Stimulated activated CD8-positive, alpha-beta memory T cell treated with anti-CD3 and anti-CD28 coated beads, Interleukin-7, amount 100 ng/mL, for 4 hours (primary cell): Measurements from ENCODE around the gene SOX8.

ENCODE experiments used
- DNase-seq, 2 donors: peaks; one replicate each; pipeline ENCODE4 v3.0.0-alpha.2; 2020; ENCODE audit warnings: low read depth in 2 of 2

Gene SOX8

DNA sequence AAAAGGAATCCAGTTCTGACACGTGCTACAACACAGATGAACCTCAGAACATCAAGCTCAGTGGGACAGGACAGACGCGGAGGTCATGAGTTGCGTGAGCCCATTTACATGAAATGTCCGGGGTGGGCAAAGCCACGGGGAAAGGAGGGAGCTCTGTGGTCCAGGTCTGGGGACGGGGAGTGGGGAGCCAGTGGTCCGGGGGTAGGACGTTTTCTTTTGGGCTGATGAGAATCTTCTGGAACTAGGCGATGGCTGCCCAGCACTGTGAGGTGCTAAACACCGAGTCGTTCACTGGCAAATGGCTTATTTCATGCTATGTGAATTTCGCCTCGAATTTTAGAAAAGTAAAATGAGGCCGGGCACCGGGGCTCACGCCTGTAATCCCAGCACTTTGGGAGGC, 8.2 kb upstream of the SOX8 start:
- DNase-seq: no peak

DNA sequence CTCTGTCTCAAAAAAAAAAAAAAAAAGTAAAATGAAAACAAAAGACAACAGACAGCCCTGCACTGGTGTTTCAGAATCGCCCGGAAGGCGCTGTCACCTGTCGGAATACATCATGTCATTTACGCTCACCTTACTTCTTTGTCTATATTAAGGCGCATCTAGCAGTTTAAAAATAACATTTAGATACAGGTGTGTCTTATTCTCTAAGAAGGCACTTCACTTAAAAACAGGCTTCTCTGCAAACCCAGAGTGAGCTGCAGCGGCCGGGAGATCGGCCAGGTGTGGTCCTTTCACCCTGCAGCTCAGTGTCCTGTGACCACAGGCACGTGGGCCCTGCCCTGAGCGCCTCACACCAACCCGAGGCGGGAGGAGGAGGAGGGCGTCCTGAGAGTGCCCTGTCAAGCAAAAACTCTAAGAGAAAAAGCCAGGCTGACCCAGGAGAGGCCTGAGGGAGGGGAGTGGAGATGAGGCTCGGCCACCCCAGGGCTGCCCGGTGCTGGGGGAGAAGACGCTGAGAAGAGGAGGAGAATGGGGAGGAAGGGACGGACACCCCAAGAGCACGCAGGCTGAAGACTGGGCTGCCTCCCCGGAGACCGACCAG, 7.5 kb upstream of the SOX8 start:
- no peak for DNase-seq

DNA sequence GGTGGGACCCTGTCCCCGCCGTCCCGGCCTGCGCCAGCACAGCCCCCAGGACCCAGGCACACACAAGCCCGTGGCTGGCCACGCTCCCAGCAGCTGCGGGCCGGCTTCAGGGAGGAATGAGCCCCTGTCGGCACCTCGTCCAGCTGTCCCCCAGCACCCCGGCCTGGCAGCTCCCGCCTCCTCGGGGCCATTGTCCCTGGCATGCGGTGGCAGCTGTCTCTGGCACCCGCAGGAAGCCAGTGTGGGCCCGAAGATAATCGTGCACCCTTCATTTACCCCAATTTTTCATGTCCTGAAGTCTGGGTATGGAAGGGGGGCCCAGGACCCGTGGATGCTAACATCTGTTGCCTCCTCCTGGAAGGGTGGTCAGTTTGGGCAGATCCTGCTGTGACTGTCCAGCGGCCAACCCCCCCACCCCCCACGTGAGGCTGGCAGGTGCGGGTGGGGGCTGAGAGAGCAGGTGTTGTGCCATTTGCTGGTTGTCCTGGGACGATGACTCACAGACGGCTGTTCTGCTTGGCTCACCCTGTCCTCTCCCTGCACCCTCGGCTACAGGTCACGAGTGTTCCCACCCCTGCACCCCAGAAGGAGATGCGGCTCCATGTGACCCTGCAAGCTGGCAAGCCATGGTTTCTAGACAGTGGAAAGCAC, 6.8 kb upstream of the SOX8 start:
- DNase-seq: no peak

DNA sequence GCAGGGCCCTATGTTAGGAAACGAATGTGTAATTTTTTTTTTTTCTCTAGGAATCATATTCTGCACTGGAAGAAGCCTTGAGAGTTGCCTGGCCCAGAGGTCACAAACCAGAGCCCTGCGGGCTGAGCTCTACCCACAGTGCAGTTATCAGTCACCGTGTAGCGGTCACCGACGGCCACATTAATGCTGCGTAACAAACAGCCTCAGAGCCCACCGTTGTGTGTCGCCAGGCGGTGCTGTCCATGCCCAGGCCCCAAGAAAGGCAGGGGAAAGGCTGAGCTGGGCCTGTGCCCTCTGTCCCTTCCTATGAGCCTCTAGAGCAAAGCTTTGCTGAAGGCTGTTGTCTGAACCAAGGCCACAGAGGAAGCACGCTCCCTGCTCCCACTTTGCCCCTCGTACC, 6.3 kb upstream of the SOX8 start:
- no peak for DNase-seq

DNA sequence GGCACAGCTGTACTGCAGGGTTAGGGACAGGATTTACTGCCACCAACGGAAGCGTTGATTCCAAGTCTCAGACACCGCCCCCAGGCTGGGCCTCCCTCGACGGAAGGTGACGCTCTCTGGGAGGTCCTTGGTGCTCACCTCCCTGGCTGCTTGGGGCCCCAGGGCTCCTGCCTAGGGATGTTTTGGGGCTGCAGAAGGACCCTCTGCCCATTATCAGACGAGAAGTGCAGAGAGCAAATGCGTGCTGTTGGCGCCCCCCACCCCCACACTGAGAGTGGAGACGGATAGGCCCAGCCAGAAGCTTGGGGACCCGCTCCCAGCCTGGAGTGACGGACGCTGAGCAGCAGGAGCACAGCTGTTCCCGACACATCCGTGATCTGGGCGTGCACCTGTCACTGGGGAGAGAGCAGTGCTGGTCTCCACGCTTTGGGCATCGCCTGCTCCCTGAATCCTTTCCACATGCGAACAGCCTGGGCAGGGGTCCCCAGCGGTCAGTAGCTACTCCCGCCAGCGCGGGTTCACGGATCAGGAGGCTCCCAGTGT, 5.1 kb upstream of the SOX8 start:
- no peak for DNase-seq

DNA sequence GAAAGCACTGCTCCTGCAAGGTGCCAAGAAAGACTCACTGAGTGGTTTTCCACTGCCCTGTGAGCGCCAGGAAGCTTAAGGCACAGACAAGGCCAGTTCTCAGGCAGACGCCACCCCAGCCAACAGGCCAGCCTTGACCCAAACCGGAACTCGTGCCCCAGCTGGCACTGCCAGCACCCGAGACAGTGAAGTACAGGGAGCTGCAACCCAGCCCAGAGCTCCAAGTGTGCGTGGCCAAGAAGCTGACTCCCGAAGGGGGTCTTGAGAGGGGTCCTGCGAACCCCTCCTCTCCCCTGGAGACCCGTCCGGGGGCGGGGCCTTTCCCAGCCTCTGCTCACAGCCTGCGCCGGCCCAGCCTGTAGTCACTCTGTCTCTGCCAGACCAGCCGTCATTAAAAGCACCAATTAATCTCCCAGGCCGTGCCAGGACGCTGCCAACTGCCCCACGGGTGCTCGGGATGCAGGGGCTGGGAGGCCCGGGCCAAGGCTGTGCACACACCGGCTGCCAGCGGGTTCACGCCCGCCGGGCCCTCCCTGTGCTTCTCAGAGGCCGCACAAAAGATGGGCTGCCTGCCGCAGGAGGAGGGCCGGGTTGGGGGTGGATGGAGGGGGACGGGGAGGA, 4.4 kb upstream of the SOX8 start:
- no peak for DNase-seq

DNA sequence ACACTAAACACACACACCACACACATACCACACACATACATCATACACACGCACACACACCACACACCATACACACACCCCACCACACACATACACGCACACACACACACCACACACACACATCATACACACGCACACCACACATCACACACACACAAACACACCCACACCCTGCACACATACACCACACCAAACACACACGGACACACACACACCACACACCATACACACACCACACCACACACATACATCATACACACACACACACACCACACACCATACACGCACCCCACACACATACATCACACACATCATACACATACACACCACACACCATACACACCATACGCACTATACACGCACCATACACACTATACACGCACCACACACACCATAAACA, 3.7 kb upstream of the SOX8 start:
- DNase-seq: no peak

DNA sequence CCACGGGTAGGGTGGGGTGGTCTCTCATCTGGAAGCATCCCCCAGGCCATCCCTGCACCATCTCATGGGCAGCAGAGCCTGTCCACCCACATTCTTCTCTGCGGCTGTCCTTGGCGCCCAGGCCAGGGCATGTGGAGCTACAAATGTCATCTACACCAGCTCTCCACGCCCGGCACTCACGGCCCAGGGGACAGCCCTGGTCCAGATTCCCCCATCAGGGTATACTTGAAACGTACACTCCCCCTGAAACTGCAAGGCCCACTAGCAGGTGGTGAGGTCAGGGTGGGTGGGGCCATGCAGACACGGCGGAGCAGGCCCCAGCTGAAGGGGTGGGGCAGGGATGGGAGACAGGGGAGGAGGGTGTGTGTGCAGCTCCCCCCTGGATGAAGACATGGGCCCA, 3.2 kb upstream of the SOX8 start:
- no peak for DNase-seq

DNA sequence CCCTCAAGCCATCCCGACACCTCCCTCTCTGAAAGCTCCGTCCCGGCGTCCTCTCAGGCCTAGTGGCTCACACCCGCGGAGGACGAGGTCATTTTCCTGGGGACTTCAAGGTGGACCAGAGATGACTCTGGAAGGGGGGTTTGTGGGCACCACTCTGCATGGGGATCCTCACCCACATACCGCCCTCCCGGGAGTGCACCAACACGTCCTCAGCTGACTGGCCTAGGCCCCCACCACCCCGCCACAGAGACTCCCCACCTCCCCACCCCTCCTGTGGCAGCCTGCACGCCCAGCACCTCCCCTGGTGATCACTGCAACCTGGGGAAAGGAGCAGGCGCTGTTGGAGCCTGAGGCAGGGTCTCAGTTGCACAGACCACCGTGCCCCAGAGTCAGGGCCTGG, 2.4 kb upstream of the SOX8 start:
- DNase-seq: no peak

DNA sequence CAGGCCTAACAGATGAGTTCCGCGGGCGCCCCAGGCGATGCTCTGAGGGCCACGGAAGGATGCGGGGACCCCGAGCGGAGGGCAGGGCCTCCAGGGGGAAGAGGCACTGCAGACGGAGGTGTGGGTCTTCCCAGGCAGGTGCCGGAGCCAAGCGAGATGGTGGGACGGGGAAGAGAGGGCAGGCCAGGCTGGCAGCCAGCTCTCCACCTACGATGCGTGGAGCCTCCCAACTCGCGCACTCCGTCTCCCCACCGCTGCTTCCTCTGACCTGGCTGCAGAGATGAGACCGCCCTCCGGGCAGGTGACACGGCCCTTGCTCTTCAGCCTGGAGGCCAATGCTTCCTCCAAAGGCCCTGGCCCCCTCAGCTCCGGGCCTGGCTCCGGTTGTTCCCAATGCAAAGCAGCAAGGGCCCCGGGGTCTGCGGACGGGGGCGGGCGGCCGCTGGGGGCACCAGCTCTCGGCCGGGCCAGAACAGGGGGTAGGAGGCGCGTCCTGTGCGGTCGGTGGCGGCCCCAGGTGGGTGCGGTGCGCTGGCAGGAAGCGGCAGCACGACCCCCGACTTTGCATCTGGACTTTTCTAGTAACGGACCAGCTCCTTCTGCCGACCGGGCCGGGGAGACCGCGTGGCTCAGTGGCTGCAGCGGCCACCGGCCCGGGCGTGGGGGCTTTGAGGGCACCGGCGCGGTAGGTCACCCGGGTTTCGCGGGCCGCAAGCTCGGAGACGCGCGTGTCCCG, 1.5 kb upstream of the SOX8 start:
- no peak for DNase-seq

DNA sequence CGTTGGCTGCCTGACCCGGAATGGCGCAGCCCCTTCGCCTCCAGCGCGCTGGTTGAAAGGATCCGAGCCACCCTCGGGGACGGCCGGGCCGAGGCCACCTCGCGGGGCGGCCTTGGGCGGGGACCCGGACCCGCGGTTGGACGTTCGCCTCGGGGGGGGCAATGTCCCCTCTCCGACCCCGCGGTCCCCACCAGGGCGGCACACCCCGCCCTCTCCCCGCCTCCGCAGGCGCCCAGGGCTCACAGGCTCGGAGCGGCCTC, 1.0 kb upstream of the SOX8 start:
- no peak for DNase-seq

DNA sequence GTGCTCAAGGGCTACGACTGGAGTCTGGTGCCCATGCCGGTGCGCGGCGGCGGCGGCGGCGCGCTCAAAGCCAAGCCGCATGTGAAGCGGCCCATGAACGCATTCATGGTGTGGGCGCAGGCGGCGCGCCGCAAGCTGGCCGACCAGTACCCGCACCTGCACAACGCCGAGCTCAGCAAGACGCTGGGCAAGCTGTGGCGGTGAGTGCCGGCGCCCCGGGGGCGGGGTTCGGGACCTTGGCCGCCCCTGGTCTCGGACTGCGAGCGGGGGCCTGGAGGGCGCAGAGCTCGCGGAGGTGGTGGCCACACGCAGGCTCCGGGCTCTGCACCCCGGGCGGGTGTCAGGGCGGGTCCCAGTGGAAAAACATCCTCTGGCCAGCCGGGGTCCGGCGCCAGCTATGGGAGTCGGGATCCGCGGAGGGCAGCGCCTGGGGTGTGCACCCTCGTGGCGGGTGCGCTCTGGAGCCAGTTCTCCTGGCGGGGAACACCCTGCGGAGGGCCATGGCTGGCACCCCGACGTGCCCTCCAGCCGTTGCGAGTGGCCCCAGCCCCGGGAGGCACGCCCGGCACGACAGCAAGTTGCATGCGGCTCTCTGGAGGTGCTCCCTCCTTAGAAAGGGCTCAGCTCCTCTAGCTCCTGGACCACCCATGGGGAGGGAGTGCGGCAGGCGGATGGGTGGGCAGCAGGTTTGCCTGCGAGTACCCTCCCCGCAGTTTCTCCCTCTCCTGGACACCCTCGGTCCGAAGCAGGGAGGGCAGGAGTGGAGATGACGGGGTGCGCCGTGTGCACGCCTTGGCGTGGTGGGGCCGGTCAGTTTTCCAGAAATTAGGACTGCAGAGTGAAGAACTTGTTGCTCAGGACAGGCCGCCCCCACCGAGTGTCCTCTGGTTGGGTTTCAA, 824 bp downstream of the SOX8 start:
- DNase-seq: no peak

DNA sequence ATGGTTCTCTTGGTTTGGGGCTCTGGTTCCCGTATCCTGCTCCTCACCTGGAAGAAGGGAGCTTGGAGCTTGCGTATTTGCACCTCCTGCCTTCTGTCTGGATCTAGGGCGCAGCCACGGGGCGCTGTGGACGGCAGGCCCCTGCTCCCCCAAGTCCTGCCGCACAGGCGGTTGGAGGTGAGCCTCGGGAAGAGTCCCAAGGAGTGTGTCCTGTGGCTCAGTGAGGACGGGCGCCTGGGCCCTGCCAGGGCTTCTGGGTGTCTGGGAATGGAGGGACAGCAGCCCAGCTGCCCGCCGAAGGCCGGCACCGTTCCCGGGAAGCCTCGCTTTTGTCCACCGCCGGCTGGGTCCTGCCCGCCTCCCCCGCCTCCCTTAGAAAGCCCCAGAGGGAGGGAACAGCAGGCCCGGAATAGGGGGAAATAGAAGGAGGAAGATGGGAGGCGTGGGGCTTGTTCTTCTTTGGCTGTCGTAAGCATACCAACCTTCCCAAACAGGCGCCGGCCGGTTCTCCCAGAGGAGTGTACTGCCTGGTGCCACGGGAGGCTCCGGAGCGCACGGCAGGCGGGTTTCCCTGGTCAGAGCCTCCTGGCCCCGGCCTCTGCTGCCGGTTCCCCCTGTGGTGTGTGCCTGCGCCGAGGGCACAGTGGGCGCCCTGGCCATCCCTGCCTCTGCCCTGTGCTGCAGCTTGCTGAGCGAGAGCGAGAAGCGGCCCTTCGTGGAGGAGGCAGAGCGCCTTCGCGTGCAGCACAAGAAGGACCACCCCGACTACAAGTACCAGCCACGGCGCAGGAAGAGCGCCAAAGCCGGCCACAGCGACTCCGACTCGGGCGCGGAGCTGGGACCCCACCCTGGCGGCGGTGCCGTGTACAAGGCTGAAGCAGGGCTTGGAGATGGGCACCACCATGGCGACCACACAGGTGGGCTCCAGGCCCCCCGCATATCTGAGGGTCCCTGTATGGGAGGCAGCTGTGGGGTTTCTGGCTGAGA, 1.8 kb downstream of the SOX8 start:
- no peak for DNase-seq

DNA sequence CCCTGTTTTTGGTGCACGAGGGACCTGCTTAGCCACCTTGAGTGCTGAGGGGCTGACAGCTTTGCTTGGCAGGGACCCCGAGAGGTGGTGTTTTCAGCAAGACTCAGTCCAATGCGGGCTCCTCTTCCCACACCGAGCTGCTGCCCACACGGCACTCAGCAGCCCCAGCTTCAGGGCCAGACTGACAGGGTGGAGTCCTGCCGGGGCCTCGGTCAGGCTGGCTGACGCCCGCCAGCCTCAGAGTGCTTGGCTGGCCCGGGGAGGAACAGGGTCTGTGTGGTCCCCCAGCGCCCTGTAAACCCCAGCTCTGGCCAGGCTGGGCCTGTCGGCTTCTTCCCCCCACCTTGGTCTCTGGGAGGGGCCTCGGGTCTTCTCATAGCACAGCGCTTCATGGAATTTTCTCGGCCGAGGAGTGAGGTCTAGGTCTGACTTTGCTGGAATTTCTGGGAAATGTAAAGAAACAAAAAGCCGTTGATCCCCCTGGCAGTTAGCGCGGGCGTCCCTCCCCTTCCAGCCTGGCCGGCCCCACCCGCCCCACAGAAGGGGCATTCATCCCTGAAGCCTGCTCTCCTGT, 2.6 kb downstream of the SOX8 start:
- DNase-seq: no peak

DNA sequence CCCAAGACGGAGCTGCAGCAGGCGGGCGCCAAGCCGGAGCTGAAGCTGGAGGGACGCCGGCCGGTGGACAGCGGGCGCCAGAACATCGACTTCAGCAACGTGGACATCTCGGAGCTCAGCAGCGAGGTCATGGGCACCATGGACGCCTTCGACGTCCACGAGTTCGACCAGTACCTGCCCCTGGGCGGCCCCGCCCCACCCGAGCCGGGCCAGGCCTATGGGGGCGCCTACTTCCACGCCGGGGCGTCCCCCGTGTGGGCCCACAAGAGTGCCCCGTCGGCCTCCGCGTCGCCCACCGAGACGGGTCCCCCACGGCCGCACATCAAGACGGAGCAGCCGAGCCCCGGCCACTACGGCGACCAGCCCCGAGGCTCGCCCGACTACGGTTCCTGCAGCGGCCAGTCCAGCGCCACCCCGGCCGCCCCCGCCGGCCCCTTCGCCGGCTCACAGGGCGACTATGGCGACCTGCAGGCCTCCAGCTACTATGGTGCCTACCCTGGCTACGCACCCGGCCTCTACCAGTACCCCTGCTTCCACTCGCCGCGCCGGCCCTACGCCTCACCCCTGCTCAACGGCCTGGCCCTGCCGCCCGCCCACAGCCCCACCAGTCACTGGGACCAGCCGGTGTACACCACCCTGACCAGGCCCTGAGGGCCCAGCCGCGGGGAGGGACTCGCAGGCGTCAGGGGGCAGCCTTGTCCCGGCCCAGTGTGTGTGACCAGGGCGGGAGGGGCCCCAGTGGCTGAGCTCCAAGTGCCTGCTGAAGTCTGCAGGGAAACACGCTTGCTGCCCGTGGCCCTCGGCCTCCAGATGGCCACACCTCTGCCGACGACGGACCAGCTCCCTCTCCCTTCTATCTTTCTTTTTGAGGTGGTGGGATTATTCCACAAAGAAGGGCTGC, 3.4 kb downstream of the SOX8 start:
- no peak for DNase-seq

DNA sequence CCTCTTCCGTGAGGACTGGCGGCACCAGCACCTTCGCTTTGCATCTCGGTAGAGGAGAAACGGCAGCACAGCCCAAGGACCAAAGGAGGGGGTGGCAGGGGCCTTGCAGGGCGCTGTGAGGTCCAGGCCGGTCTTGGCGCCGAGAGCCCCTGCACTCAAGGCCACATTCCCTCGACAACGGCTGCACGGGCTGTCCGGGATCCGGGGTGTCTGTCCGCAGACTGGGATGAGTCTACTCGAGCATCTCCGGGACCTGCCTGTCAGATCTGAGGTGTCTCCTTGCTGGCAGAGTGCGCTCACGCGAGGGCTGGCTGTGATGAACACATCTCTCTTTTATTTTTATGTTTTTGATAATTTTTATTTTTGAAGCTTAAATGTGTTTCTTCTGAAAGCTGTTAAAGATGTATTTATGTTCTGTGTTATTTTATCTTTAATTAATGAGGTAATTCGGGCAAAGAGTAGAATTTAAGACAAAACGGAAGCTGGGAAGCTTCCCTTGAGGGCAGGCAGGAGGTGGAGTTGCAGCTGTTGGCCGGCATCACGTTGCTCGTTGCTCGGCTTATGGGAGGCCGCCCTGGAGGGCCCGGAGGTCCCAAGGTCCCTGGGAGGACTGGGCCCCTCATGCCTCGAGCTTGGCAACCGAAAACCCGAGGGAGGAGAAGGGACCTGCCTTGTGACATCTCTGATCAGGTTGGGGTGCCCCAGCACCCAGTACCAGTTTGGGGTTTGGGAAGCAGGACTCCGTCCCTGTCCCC, 4.3 kb downstream of the SOX8 start:
- DNase-seq: no peak

DNA sequence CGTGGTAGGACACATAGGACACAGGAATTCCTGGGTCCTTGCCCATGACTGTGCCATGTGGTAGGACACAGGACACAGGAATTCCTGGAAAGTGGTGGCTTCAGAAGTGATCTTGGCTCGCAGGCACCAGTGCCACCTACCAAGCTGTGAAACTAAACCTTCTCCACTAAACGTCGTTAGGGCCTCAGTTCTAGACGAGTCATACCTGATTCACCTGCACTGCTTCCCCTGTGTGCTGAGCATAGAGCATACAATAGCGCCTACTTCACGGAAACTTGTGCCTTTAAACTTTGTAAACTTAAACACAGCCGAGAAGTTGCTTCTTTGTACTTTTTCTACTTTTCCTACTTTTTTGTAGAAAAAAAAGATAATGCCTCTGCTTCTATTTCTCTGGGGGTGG, 4.8 kb downstream of the SOX8 start:
- DNase-seq: no peak

DNA sequence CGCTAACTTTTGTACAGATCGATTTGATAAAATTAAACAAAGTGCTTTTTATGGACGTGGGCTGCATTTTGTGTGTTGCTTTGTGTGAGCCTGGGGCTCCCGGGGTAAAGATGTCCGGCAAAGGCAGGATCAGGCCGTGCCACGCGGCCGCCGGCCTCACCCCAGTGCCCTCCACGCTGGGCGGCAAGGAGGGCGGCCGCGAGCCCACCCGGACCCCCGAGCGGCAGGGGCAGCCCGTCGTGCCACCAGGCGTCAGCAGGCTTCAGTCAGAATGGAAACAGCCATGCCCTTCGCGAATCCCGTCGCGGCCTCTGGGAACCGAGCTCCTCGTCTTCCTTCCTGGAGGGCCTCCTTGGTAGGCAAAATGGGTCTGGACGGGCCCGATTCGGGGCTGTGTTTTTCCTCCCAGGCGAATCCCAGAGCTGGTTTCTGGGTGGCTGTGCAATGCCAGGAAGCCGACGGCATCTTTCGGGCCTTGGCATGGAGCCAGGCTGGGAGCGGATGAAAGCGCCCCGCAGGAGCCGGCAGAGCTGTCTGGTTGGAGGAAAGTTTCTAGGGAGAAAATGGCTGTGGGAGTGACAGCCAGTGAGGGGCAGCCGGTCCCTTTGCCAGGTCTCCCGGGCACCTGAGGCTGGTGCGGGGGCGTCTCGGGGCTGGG, 5.5 kb downstream of the SOX8 start:
- no peak for DNase-seq
